GM19455 (cell line): ENCODE results near the gene RNU6-1.
A peak's percentile ranks its signal among the peaks of the same experiment; 100 is the strongest.

Experiments
- ATAC-seq: cut with Tn5 transposase; IDR thresholded peaks from one replicate; pipeline ENCODE4 v1.9.1; 2021; ENCODE audit not compliant: unreplicated experiment

RNU6-1 gene

GRCh38 chr15:67859331-67859946, 19.6 kb upstream of the RNU6-1 start:
- no peak for ATAC-seq

GRCh38 chr15:67857220-67857619, 17.4 kb upstream of the RNU6-1 start:
- no peak for ATAC-seq

GRCh38 chr15:67855842-67856241, 16.0 kb upstream of the RNU6-1 start:
- no peak for ATAC-seq

GRCh38 chr15:67854358-67854757, 14.5 kb upstream of the RNU6-1 start:
- ATAC-seq, result no peak

GRCh38 chr15:67853454-67853853, 13.6 kb upstream of the RNU6-1 start:
- no peak for ATAC-seq

GRCh38 chr15:67852418-67852817, 12.6 kb upstream of the RNU6-1 start:
- no peak for ATAC-seq

- no peak for ATAC-seq
These were observed 11.2 kb upstream of the RNU6-1 start for GRCh38 chr15:67850994-67851571.

- ATAC-seq, result no peak
These were observed 10.5 kb upstream of the RNU6-1 start for GRCh38 chr15:67850336-67850735.

GRCh38 chr15:67849538-67849937, 9.7 kb upstream of the RNU6-1 start:
- ATAC-seq, result no peak

- no peak for ATAC-seq
These were observed 6.1 kb upstream of the RNU6-1 start for GRCh38 chr15:67845974-67846373.

GRCh38 chr15:67843571-67844387, 3.9 kb upstream of the RNU6-1 start:
- ATAC-seq, result no peak

GRCh38 chr15:67843092-67843501, 3.3 kb upstream of the RNU6-1 start:
- no peak for ATAC-seq

GRCh38 chr15:67841513-67841762, 1.6 kb upstream of the RNU6-1 start:
- no peak for ATAC-seq

GRCh38 chr15:67840749-67841512, 1.1 kb upstream of the RNU6-1 start:
- no peak for ATAC-seq

GRCh38 chr15:67839499-67839928, 331 bp downstream of the RNU6-1 start:
- ATAC-seq, result peak; percentile 5

GRCh38 chr15:67838789-67839332, 984 bp downstream of the RNU6-1 start:
- ATAC-seq, result no peak

- ATAC-seq, result no peak
These were observed 2.9 kb downstream of the RNU6-1 start for GRCh38 chr15:67836955-67837354.

- ATAC-seq, result no peak
These were observed 3.4 kb downstream of the RNU6-1 start for GRCh38 chr15:67836477-67836876.

- ATAC-seq, result no peak
These were observed 3.8 kb downstream of the RNU6-1 start for GRCh38 chr15:67836134-67836455.

- no peak for ATAC-seq
These were observed 4.3 kb downstream of the RNU6-1 start for GRCh38 chr15:67835297-67836133.
